SJSA1 (cell line): Measurements from ENCODE around the gene LIAS. TPM values are rescaled to one million over a fixed set of nuclear protein-coding genes. Genes with fewer than 3 reads are reported as not detected.

Experiments
- DNase-seq, 2 experiments: peaks; one replicate each; pipeline ENCODE4 v3.0.0-alpha.2; 2015 to 2020; ENCODE audit warnings: low spot score in 2 of 2, low read depth in 1 of 2
- H3K27ac ChIP-seq: fragments of 250-450 bp; sonication (Bioruptor Pico); 2 replicates; pipeline ENCODE4 v1.5.1; 2020; ENCODE audit warnings: mild to moderate bottlenecking, moderate library complexity
- H3K27me3 ChIP-seq: fragments of 250-450 bp; sonication (Bioruptor Pico); replicated peaks from 2 replicates; pipeline ENCODE4 v1.5.1; 2020; ENCODE audit warnings: mild to moderate bottlenecking, moderate library complexity
- H3K36me3 ChIP-seq: fragments of 250-450 bp; sonication (Bioruptor Pico); 2 replicates; pipeline ENCODE4 v1.5.1; 2020; ENCODE audit warnings: mild to moderate bottlenecking
- H3K4me1 ChIP-seq: fragments of 250-450 bp; sonication (Bioruptor Pico); replicated peaks from 2 replicates; pipeline ENCODE4 v1.6.1; 2021; ENCODE audit warnings: mild to moderate bottlenecking
- H3K4me3 ChIP-seq: fragments of 250-450 bp; sonication (Bioruptor Pico); 2 replicates; pipeline ENCODE4 v1.5.1; 2020; ENCODE audit warnings: mild to moderate bottlenecking
- H3K9me3 ChIP-seq: fragments of 250-450 bp; sonication (Bioruptor Pico); replicated peaks from 2 replicates; pipeline ENCODE4 v1.5.1; 2020; ENCODE audit warnings: mild to moderate bottlenecking
- total RNA-seq: library from RNA; depleted of rRNA; stranded (reverse); fragments of >200 nt; shearing (Covaris generic); gene quantifications from 2 replicates; pipeline ENCODE4 v1.2.3, GENCODE V29; 2014

LIAS gene
- total RNA-seq, 1 experiment from 2014 or later: 8.2 TPM

DNA sequence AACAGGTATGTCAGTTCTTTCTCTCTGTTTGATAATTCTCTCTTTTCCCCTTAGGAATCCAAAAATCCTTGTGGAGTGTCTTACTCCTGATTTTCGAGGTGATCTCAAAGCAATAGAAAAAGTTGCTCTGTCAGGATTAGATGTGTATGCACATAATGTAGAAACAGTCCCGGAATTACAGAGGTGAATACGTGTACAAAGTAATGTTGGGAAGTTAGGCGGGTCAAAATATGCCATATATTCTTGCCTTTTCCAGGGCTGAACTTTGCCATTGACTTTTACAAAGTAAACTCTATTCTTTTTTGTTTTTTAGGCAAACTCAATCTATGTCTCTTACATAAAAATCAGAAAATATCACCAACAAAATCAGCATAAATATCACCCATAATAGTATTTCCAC lies 8.6 kb downstream of the LIAS start:
- DNase-seq: no peak
- 0 out of 2 replicates have a peak, but pooled peaks cover 6% of the 10 kb centered on the region for H3K4me1 ChIP-seq

DNA sequence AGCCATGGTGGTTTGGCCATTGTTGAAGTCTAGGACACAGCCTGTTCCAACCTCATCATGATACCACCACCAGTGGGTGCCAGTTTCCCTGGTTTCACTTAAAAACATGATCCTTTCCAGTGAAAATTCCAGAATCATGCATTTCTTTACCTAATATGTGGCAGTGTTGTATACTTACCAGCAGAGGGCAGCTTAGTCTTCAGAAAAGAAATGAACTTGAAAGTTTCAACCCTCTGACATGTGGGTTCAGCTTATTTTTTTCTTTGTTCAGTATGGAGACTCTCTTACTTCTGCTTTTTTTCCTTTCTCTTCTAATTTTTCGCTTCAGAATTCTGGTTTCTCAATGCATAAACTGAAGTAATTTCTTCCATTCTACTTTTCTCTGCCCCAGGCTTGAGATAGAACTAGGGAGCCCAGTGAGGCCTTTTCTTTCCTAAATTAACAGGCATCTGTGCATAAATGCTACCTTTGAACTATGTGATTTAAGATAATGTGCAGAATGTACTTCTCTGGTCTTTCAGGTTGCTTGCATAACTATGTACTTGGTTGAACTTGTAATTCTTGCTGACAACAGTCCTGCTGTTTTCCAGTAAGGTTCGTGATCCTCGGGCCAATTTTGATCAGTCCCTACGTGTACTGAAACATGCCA lies 10.7 kb downstream of the LIAS start:
- Histone ChIP-seq H3K27ac (0 out of 2 replicates have a peak overlapping the region, but pooled peaks have one; percentile 6), H3K9me3 (no peaks in the 10 kb centered on the region)
- DNase-seq: peak; percentile 60 to 67

More for the DNA sequence above, 8.6 kb downstream of the LIAS start:
- Histone ChIP-seq H3K27me3 (no peaks in the 10 kb centered on the region), H3K36me3 (peaks cover 9% of the 10 kb centered on the region; the same call in 1 of the 2 replicates), H3K27ac (no peak overlapping the region), H3K9me3 (no peaks in the 10 kb centered on the region), H3K4me3 (no peak overlapping the region)

DNA sequence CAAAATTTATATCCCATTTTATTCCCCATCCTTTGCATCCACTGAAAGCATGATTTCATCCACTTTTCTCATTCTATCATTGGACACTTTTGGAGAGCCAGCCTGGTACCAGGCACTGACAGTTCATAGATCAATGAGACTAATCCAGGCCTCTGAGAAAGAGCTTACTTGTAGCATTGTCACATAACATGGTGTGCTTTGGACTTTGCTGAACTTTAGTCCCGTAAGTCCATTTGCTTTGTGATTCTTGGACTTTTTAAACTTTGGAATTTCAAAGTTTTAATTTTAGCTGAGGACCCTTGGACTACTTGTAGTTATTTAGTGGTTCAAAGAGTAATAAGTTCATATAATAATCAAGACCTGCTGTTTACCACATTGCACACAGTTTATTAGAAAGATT lies 11.5 kb downstream of the LIAS start:
- H3K27ac ChIP-seq: no peak overlapping the region
- H3K36me3 ChIP-seq: peaks cover 3% of the 10 kb centered on the region; the same call in 1 of the 2 replicates
- H3K4me3 ChIP-seq: no peak overlapping the region
- H3K27me3 ChIP-seq: no peaks in the 10 kb centered on the region
- H3K9me3 ChIP-seq: no peaks in the 10 kb centered on the region
- no peak for DNase-seq
- H3K4me1 ChIP-seq: 0 out of 2 replicates have a peak, but pooled peaks cover 2% of the 10 kb centered on the region

More for the DNA sequence above, 10.7 kb downstream of the LIAS start:
- Histone ChIP-seq H3K36me3 (peaks cover 9% of the 10 kb centered on the region; the same call in 1 of the 2 replicates), H3K4me1 (0 out of 2 replicates have a peak, but pooled peaks cover 6% of the 10 kb centered on the region), H3K4me3 (no peak overlapping the region), H3K27me3 (no peaks in the 10 kb centered on the region)

DNA sequence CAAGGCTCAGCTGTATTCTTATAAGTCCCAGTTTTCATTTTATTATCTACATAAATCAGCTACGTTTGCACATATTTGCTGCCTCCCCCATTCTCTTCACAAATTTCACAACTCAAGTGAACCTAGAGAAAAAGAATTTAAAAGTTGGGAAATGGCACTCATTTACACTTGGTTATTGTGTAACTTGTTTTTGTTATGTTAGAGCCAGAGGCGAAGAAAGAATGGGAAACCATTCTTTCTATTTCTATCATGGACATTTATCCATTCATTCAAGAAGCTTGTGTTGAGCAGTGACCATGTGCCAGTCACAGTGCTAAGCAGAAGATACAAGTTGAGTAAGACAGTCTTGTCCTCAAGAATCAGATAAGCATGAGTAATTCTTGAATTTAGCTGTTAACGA lies 13.5 kb downstream of the LIAS start:
- Histone ChIP-seq H3K27ac (no peak overlapping the region), H3K4me1 (0 out of 2 replicates have a peak, but pooled peaks cover 2% of the 10 kb centered on the region)
- DNase-seq: no peak

DNA sequence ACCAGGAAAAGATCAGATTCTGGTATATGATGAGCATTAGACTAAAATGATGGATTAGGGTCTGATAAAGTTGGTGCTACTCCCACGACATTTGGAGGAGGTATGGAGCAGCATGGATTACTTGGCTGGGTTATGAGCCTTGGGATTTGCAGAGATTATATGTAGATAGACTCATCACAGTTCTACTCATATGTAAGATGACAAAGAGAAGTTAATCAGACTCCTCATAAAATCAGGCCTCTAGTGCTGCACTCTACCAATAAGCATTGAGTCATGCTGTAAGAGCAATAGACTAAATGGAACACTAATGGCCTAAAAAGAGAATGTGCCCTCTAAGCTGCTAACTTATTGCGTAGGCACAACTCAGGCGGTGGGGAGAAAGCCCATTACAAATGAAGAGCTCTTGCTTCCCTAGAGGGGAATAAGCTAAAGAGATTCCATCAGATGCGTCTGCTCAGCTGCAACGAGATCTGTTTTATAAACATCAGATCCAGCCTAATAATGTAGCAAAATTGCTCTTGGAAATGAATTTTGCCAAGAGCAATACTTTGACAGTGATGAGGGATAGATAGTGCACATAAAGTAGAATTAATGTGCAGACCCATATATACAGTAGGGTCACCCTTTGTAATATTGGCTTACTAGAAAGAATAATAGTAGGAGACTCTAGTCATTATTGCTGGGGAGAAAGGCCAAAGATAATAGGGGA lies 17.5 kb downstream of the LIAS start:
- Histone ChIP-seq H3K27ac (no peak overlapping the region), H3K27me3 (no peaks in the 10 kb centered on the region), H3K4me3 (no peak overlapping the region), H3K36me3 (no peaks in the 10 kb centered on the region), H3K4me1 (no peaks in the 10 kb centered on the region), H3K9me3 (no peaks in the 10 kb centered on the region)
- no peak for DNase-seq

More for the DNA sequence above, 13.5 kb downstream of the LIAS start:
- Histone ChIP-seq H3K36me3 (0 out of 2 replicates have a peak, but pooled peaks cover 3% of the 10 kb centered on the region), H3K27me3 (no peaks in the 10 kb centered on the region), H3K9me3 (no peaks in the 10 kb centered on the region), H3K4me3 (no peak overlapping the region)

DNA sequence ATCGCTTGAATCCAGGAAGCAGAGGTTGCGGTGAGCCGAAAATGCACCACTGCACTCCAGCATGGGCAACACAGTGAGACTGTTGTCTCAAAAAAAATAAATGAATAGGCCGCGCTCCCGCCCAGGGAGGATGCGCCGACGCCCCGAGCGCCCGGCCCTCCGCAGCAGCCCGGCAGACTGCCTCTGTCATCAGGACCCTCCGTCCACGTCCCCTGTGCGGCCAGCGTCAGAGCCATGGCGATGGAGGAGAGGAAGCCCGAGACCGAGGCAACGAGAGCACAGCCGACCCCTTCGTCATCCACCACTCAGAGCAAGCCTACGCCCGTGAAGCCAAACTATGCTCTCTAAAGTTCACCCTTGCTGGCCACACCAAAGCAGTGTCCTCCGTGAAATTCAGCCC lies 21.4 kb downstream of the LIAS start:
- H3K4me3 ChIP-seq: no peak overlapping the region
- no peaks in the 10 kb centered on the region for H3K9me3 ChIP-seq
- no peaks in the 10 kb centered on the region for H3K36me3 ChIP-seq
- no peak for DNase-seq
- H3K27ac ChIP-seq: no peak overlapping the region
- no peaks in the 10 kb centered on the region for H3K27me3 ChIP-seq
- no peaks in the 10 kb centered on the region for H3K4me1 ChIP-seq

DNA sequence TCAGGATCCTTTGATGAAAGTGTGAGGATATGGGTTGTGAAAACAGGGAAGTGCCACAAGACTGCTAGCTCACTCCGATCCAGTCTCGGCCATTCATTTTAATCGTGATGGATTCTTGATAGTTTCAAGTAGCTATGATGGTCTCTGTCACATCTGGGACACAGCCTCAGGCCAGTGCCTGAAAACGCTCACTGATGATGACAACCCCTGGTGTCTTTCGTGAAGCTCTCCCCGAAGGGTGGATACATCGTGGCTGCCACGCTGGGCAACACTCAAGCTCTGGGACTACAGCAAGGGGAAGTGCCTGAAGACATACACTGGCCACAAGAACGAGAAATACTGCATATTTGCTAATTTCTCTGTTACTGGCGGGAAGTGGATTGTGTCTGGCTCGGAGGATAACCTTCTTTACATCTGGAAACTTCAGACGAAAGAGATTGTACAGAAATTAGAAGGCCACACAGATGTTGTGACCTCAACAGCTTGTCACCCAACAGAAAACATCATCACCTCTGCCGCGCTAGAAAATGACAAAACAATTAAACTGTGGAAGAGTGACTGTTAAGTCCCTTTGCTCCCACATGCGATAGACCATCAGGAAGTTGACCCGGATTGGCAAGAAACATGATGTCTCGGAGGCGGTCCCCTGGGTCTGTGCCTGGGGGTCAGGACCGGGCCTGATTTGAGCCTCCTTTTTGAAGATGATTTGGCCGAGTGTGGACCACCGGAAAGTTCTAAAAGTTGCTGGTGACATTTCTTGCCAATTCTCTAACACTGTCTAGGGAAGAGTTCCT lies 22.2 kb downstream of the LIAS start:
- Histone ChIP-seq H3K27ac (no peak overlapping the region), H3K27me3 (no peaks in the 10 kb centered on the region), H3K4me3 (no peak overlapping the region), H3K9me3 (no peaks in the 10 kb centered on the region), H3K4me1 (no peaks in the 10 kb centered on the region), H3K36me3 (no peaks in the 10 kb centered on the region)
- DNase-seq: no peak

DNA sequence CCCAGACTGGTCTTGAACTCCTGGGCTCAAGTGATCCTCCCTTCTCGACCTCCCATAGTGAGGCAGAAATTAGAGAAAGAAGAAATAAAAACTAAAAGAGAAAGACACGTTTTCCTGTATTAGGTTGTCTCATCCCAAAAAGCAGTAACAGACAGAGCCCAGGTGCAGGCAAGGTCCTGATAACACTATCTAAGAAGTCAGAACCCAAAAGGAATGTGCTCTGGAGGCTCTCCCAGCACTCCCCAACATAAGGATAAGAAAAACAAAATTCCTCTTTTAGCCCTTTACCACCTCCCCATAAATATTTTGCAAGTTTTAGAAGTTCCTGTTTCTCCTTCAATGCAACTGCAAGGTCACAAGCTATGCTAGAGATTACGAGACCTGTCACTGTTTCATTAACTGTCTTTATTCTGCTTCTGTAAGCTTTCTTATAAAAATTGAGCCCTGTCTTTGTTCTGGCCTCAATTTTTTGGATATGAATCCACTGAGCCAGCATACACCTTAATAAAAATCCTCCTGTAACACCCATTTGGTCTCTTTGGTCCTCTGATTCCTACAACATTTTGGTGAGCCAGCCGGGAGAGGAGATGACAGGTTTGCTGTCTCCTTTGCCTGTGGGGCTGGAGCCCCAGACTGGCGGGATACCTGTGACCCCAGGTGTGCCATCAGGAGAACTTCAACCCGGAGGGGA lies 25.9 kb downstream of the LIAS start:
- Histone ChIP-seq H3K27me3 (no peaks in the 10 kb centered on the region), H3K4me3 (no peak overlapping the region), H3K36me3 (no peaks in the 10 kb centered on the region), H3K9me3 (no peaks in the 10 kb centered on the region), H3K4me1 (no peaks in the 10 kb centered on the region), H3K27ac (no peak overlapping the region)
- no peak for DNase-seq

DNA sequence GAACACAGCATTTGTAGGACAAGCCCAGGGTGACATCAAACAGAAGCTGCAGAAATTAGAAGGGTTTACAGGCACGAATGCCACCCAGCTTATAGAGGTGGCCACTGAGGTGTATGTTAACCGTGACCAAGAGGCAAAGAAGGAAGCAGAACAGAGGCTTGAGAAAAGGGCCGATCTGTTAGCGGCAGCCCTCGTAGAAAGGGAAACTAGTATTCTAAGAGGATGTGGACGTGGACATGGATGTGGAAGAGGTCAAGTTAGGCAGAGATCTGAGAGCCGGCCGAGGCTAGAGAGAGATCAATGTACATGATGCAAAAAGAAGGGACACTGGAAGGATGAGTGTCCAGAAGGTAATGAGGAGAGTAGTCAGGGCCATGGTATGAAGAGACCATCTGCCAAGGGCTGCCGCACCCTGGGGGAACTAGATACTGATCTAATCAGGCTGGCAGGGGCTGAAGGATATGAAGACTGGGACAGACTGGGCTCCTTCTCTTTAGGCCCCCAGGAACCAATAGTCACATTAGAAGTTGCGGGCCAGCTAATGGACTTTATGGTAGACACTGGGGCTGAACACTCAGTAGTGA lies 27.5 kb downstream of the LIAS start:
- H3K4me1 ChIP-seq: no peaks in the 10 kb centered on the region

DNA sequence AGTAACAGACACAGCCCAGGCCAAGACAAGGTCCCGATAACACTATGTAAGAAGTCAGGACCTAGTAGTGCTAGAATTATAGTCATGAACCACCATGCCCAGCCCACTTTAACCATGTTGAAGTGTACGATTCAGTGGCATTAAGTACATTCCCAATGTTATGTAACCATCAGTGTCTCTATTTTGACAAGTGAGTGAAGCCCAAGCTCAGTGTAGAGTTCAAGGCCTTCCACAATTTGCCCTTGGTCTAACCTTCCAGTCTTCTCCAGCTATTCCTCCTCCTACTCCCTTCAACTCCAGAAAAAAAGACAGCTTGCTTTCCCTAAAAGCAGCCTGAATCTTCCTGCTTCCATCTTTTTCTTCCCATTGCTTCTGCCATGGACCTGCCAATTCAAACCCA lies 31.5 kb downstream of the LIAS start:
- Histone ChIP-seq H3K27me3 (no peaks in the 10 kb centered on the region), H3K4me3 (no peak overlapping the region), H3K4me1 (no peaks in the 10 kb centered on the region), H3K36me3 (no peaks in the 10 kb centered on the region), H3K27ac (no peak overlapping the region), H3K9me3 (no peaks in the 10 kb centered on the region)
- no peak for DNase-seq

More for the DNA sequence above, 27.5 kb downstream of the LIAS start:
- H3K9me3 ChIP-seq: no peaks in the 10 kb centered on the region
- H3K36me3 ChIP-seq: no peaks in the 10 kb centered on the region
- no peaks in the 10 kb centered on the region for H3K27me3 ChIP-seq
- no peak overlapping the region for H3K4me3 ChIP-seq
- DNase-seq: no peak
- no peak overlapping the region for H3K27ac ChIP-seq

DNA sequence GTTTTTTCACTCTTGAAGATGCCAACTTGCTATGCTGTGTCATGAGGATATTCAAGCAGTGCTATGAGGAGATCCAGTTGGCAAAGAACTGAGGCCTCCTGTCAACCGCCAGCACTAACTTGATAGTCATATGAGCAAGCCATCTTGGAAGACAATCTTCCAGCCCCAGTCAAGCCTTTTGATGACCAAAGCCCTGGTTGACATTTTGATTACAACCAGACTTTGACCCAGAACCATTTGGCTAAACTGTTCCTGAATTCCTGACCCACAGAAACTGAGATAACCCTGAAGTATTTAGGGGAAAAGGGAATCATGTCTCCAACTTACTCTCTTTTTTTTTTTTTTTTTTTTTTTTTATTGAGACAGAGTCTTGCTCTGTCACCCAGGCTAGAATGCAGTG lies 35.5 kb downstream of the LIAS start:
- Histone ChIP-seq H3K27me3 (no peaks in the 10 kb centered on the region), H3K27ac (no peak overlapping the region), H3K9me3 (no peaks in the 10 kb centered on the region), H3K36me3 (peaks cover 5% of the 10 kb centered on the region; the same call in 1 of the 2 replicates), H3K4me1 (no peaks in the 10 kb centered on the region), H3K4me3 (no peak overlapping the region)
- no peak for DNase-seq

DNA sequence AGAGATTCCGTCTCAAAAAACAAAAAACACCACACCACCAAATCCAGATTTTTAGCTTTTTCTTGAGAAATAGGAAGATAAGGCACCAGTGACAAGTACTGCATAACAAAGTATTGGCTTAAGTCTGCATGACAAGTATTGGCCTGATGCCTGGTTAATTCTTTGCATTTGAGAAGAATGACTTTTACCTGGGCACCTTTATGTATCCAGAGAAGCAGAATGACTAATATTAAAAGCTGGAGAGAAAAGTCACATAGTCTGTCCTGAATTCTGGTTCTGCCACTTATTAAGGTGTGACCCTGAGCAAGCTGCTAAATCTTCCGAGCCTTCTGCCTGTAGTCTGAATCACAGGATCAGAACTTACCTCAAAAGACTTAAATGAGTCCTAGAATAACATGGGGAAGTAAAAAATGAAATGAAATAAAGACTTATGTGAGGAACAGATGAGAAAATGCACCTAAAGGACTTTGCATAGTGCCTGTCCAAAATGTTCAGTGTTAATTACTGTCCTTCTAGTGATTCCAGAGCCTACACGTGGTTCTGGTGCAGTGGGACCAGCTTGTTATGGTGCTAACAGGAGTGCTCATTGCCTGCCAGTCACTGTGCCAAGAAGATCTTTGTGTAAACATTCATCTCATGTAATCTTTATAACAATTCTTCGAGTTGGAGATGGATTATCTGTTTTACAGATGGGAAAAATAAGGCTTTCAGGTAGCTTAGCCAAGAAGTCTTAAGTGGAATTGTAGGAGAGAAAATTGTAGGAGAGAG lies 36.8 kb downstream of the LIAS start:
- H3K4me1 ChIP-seq: no peaks in the 10 kb centered on the region
- H3K27ac ChIP-seq: no peak overlapping the region
- no peak for DNase-seq
- no peaks in the 10 kb centered on the region for H3K9me3 ChIP-seq
- H3K4me3 ChIP-seq: no peak overlapping the region
- H3K36me3 ChIP-seq: peaks cover 5% of the 10 kb centered on the region; the same call in 1 of the 2 replicates
- H3K27me3 ChIP-seq: no peaks in the 10 kb centered on the region
